GM18502 (cell line): ENCODE data around the gene PLAGL2.
"Not testable (repeated sequence)": the region's sequence is repeated elsewhere in the genome, so short reads cannot be mapped to it uniquely, and the experiment has no call there.

Source experiments
- ATAC-seq: cut with Tn5 transposase; IDR thresholded peaks from one replicate; pipeline ENCODE4 v1.9.1; 2021; ENCODE audit warnings: mild to moderate bottlenecking; ENCODE audit not compliant: unreplicated experiment, poor library complexity

PLAGL2 gene

DNA sequence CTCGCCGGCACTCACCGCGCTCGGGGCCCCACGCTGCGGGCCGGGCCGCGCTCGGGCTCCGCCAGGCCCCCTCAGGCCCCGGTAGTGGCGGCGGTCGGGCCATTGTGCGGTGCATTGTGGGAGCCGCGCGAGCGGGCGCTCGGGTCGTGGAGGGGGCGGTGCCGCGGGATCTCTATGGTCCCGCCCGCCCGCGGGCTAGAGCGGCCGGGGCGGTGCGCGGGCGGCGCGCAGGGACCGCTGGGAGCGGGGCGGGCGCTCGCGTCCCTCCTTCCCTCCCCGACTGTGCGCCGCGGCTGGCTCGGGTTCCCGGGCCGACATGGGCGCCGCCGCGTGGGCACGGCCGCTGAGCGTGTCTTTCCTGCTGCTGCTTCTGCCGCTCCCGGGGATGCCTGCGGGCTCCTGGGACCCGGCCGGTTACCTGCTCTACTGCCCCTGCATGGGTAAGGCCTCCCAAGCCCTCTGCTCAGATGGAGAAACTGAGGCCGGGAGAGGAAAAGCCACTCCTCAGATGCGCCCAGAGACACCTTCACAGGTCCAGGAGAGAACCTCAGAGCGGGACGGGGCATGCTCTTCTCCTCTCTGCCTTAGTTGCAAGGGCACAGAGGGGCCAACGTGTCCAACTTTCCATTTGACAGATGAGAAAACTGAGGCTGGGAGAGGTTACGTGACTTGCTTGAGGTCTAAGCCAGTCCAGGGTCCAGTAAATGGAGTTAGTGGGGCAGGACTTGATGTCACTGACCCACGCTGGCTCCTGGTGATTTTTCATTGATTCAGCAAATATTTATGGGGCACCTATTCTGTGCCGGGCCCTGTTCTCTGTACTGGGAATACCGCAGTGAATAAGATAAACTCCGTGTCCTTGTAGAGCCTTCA is at the start of gene PLAGL2, which contains the start of gene POFUT1:
TSS of gene PLAGL2 (minus strand) at position 118 of the 873 bp plus-strand sequence. CDS start 5,565 bp downstream, outside the sequence.
TSS of gene POFUT1 (plus strand) at position 255 of the 873 bp plus-strand sequence. CDS start at position 317, 62 bp downstream.
- ATAC-seq: peak; percentile 91

DNA sequence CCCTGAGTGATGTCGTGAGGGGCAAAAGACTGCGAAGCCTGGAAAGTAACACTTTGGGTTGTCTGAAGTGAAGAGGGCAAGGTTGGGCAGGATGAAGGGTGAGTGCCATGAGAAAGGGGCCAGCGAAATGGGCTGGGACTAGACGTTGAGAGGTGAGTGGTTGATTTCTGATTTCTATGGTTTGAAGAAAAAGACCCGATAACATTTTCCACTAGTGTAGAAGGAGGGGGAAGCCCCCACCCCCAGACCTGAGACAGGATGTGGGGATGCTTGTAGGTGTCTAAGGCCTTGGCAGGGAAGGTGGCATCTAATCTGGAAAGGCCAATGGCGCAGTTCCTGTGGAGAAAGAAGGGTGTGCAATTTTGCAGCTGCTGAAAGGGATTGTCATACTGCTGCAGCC is 44.6 kb upstream of the PLAGL2 start:
- no peak for ATAC-seq

GRCh38 chr20:32251470-32251869 is 43.9 kb upstream of the PLAGL2 start:
- ATAC-seq: no peak

- ATAC-seq: no peak
These were observed 41.6 kb upstream of the PLAGL2 start for GRCh38 chr20:32249030-32249738.

- no peak for ATAC-seq
These were observed 40.5 kb upstream of the PLAGL2 start for GRCh38 chr20:32248043-32248442.

GRCh38 chr20:32246208-32246607 is 38.7 kb upstream of the PLAGL2 start:
- not testable (repeated sequence) for ATAC-seq

DNA sequence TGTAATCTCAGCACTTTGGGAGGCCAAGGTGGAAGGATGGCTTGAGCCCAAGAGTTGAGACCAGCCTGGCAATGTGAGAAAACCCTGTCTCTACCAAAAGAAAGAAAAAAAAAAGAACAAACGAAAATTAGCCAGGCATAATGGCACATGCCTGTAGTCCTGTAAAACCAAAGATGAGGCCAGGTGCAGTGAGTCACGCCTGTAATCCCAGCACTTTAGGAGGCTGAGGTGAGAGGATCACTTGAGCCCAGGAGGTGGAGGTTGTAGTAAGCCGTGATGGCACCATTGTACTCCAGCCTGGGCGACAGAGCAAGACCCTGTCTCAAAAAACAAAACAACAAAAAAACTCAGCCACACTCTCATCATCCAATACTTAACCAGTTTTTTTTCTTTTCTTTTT is 37.4 kb upstream of the PLAGL2 start:
- no peak for ATAC-seq

GRCh38 chr20:32244150-32244823 is 36.7 kb upstream of the PLAGL2 start:
- no peak for ATAC-seq

GRCh38 chr20:32241807-32242206 is 34.3 kb upstream of the PLAGL2 start:
- no peak for ATAC-seq

- no peak for ATAC-seq
These were observed 32.7 kb upstream of the PLAGL2 start for GRCh38 chr20:32240205-32240604.

DNA sequence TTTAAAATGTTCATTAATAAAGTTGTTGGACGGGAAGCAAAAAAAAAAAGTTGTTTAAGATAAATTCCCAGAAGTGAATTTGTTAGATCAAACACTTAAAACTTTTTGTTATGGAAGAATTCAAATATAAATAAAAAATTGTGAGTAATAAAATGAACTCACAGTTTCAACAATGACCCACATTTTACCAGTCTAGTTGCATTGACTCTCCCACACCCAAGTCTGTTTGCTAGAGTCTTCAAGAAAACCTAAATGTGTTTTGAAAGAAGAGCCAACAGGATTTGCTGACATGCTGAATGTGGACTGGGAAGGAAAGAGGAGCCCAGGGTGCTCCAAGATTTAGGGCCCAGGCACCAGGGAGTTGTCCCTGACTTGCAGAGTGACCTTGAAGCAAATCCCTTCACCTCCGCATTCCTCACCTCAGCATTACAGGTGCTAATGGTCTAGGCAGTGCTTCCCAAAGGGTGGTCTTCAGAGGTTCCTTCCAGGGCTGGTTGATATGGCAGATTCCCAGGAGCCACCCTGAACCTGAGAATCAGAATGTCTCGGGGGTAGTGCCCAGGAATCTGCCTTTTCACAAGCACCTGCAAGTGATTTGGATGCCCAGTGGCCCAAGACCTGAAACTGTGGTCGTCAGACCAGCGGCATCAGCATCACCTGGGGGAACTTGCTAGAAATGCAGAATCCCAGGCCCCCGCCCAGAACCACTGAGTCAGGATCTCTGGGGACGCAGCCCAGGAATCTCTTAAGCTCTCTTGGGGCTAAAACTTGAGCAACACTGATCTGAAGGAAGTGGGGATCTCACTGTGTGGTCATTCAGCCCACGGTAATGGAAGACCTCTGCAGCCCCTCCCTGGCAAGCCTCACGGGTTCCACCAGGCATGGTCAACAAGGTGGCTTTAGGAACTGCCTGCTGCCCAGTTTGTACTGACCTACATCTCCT is 31.2 kb upstream of the PLAGL2 start:
- no peak for ATAC-seq

DNA sequence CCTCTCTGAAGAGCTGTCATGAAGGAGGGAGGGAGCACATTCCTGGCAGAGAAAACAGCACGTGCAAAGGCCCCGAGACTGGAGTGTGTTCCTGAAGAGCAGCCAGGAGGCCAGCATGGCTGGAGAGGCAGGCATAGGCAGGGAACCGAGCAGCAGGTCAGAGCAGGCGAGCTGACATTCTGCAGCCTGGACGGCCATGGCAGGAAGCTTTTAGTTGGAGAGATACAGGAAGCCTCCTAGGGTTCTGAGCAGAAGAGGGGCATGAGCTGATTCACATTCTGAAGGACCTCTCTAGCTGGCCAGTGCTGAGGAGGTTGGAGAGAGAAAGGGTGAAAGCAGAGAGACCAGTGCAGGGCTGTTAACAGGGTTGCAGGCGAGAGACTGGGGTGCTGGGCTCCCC is 29.9 kb upstream of the PLAGL2 start:
- no peak for ATAC-seq

DNA sequence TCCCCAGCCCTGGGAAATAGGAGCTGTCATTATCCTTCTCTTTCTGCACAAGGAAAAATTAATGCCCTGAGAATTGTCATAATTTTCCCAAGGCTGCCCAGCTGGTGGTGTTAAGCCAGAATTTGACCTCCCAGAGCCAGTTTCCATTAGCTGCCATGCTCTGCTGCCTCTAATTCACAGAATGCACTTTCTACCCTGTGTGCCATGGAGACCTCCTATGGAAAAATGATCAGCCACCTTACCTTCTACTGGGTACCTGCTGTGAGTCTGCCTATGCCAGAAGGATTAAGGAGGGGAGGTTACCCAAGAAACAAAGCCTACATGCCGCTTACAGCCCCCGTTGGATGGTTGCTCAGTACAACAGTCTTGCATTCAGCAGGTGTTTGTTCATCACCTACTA is 29.3 kb upstream of the PLAGL2 start:
- ATAC-seq: no peak

- ATAC-seq: no peak
These were observed 28.5 kb upstream of the PLAGL2 start for GRCh38 chr20:32236048-32236533.

GRCh38 chr20:32235331-32236047 is 27.9 kb upstream of the PLAGL2 start:
- ATAC-seq: no peak

- no peak for ATAC-seq
These were observed 26.7 kb upstream of the PLAGL2 start for GRCh38 chr20:32234135-32234808.

- ATAC-seq: no peak
These were observed 25.7 kb upstream of the PLAGL2 start for GRCh38 chr20:32233286-32233685.

- no peak for ATAC-seq
These were observed 24.9 kb upstream of the PLAGL2 start for GRCh38 chr20:32232326-32232886.
